CD8-positive, alpha-beta memory T cell (primary cell): ENCODE results near the gene CAPN11. TPM values are rescaled to one million over a fixed set of nuclear protein-coding genes. Genes with fewer than 3 reads are reported as not detected.

Experiments
- CTCF ChIA-PET: fragments of 350-600 bp; sonication (Branson Sonifier 250); formaldehyde crosslinking; loops from one replicate; lab custom pipeline; 2021; ENCODE audit warnings: antibody characterized with exemption; lab: Charles Lee
- POLR2A ChIA-PET: fragments of 350-600 bp; sonication (Branson Sonifier 250); formaldehyde crosslinking; loops from one replicate; lab custom pipeline; 2021; ENCODE audit warnings: antibody characterized with exemption; lab: Charles Lee
- DNase-seq, 5 donors: peaks; one replicate each; pipeline versions ENCODE4 v3.0.0 to v3.0.0-alpha.2; 2020 to 2022; ENCODE audit warnings: mixed read lengths in 1 of 5
- H3K27ac ChIP-seq: one replicate; pipeline ENCODE4 v1.7.0; 2013; ENCODE audit warnings: low read depth, mild to moderate bottlenecking, low read length, moderate library complexity
- H3K27me3 ChIP-seq: 2 replicates; pipeline ENCODE4 v1.7.0; 2013; ENCODE audit warnings: low read length, mild to moderate bottlenecking; ENCODE audit not compliant: insufficient read depth, poor library complexity, severe bottlenecking
- H3K36me3 ChIP-seq: 2 replicates; pipeline ENCODE4 v1.7.0; 2013; ENCODE audit warnings: mild to moderate bottlenecking, low read length, moderate library complexity; ENCODE audit not compliant: insufficient read depth
- H3K4me1 ChIP-seq: 2 replicates; pipeline ENCODE4 v1.7.0; 2013; ENCODE audit warnings: mild to moderate bottlenecking, low read length, moderate library complexity; ENCODE audit not compliant: insufficient read depth
- H3K4me3 ChIP-seq: 2 replicates; pipeline ENCODE4 v1.7.0; 2013; ENCODE audit warnings: mild to moderate bottlenecking, low read length
- H3K9me3 ChIP-seq: 2 replicates; pipeline ENCODE4 v1.7.0; 2013; ENCODE audit warnings: mild to moderate bottlenecking, low read length
- H3K27ac Mint-ChIP-seq, 8 donors: one replicate each; pipeline ENCODE4 v1.8.0; 2020 to 2021; ENCODE audit warnings: mixed read lengths in 8 of 8, mild to moderate bottlenecking in 6 of 8, inconsistent platforms in 3 of 8, moderate library complexity in 3 of 8
- H3K27me3 Mint-ChIP-seq, 2 donors: one replicate each; pipeline ENCODE4 v1.8.0; 2020 to 2021; ENCODE audit warnings: mixed read lengths in 2 of 2, mild to moderate bottlenecking in 1 of 2, moderate library complexity in 1 of 2
- H3K36me3 Mint-ChIP-seq, 3 donors: one replicate each; pipeline ENCODE4 v1.8.0; 2020 to 2021; ENCODE audit warnings: mixed read lengths in 3 of 3, inconsistent platforms in 1 of 3, mild to moderate bottlenecking in 1 of 3
- H3K4me1 Mint-ChIP-seq, 3 donors: one replicate each; pipeline ENCODE4 v1.8.0; 2020 to 2021; ENCODE audit warnings: mixed read lengths in 3 of 3, inconsistent platforms in 1 of 3, mild to moderate bottlenecking in 1 of 3
- H3K4me3 Mint-ChIP-seq, 7 donors: one replicate each; pipeline ENCODE4 v1.8.0; 2020 to 2021; ENCODE audit warnings: mixed read lengths in 7 of 7, mild to moderate bottlenecking in 6 of 7, moderate library complexity in 4 of 7, inconsistent platforms in 2 of 7
- H3K9me3 Mint-ChIP-seq, 5 donors: one replicate each; pipeline ENCODE4 v1.8.0; 2020 to 2022; ENCODE audit warnings: mixed read lengths in 5 of 5, mild to moderate bottlenecking in 3 of 5, moderate library complexity in 2 of 5, inconsistent platforms in 1 of 5
- polyA plus RNA-seq: library from polyadenylated mRNA; unstranded; fragments of 300-500 nt; fragmentation: Illumina TruSeq; gene quantifications from one replicate; pipeline ENCODE4 v1.2.3, GENCODE V29; 2021
- total RNA-seq, 2 experiments: library from RNA; stranded (reverse); gene quantifications; one replicate each; pipeline ENCODE4 v1.2.3, GENCODE V29; 2021

The CAPN11 gene
- total and polyA plus RNA-seq, 3 experiments from 2014 or later, result not detected

DNA sequence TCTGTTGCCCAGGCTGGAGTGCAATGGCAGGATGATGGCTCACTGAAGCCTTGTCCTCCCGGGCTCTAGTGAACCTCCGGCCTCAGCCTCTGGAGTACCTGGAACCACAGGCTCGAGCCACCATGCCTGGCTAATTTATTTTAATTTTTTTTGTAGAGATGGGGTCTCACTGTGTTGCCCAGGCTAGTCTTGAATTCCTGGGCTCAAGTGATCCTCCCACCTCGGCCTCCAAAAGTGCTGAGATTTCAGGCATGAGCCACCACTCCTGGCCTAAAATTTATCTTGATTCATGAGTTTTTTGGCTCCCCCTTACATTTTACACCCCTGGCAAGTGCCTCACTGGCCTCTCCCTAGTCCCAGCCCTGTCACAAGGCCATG is 62.3 kb downstream of the CAPN11 start:
- no peaks in the 10 kb centered on the region for H3K36me3 Mint-ChIP-seq
- Histone ChIP-seq H3K27me3 (peaks cover 5% of the 10 kb centered on the region), H3K4me3 (no peak overlapping the region), H3K36me3 (no peaks in the 10 kb centered on the region), H3K9me3 (no peaks in the 10 kb centered on the region), H3K4me1 (peaks cover 10% of the 10 kb centered on the region), H3K27ac (peak overlapping the region; percentile 20)
- no peaks in the 10 kb centered on the region for H3K9me3 Mint-ChIP-seq
- H3K4me1 Mint-ChIP-seq, result peaks cover 16 to 27% (median 17%) of the 10 kb centered on the region in 3 donors
- no peak overlapping the region for H3K4me3 Mint-ChIP-seq
- H3K27me3 Mint-ChIP-seq, result peaks cover 12 to 15% of the 10 kb centered on the region in 2 donors
- ChIA-PET POLR2A (interaction anchor here (0.7 to 4.5 kb wide), 2 partner anchors 27 to 131 kb away, joined by 3 to 24 read pairs; partner anchors contain the start of gene HSP90AB1), CTCF (interaction anchor here (0.8 to 8.0 kb wide), 6 partner anchors 15 to 124 kb away, joined by 3 to 69 read pairs (median 3); partner anchors contain the start of gene SLC35B2)
- H3K27ac Mint-ChIP-seq, result peak overlapping the region in 3 of 8 donors; percentile 58 to 79 (median 71)
- DNase-seq, result no peak

- H3K4me1 ChIP-seq, result peaks cover 10% of the 10 kb centered on the region
- CTCF ChIA-PET, result interaction anchor here (0.8 to 8.0 kb wide), 9 partner anchors 14 to 125 kb away, joined by 3 to 69 read pairs (median 3); partner anchors contain the start of genes AARS2 and SLC35B2
- POLR2A ChIA-PET, result interaction anchor here (4.5 kb wide), 1 partner anchor 26 kb away, joined by 24 read pairs; the partner anchor contains the start of gene HSP90AB1
- no peak overlapping the region for H3K4me3 ChIP-seq
- no peaks in the 10 kb centered on the region for H3K9me3 ChIP-seq
- peaks cover 5% of the 10 kb centered on the region for H3K27me3 ChIP-seq
- H3K4me1 Mint-ChIP-seq, result peaks cover 16 to 27% (median 17%) of the 10 kb centered on the region in 3 donors
- H3K36me3 Mint-ChIP-seq, result no peaks in the 10 kb centered on the region
- peak; percentile 62 to 84 (median 66) for DNase-seq
- H3K36me3 ChIP-seq, result no peaks in the 10 kb centered on the region
- H3K27ac ChIP-seq, result peak overlapping the region; percentile 20
- H3K27me3 Mint-ChIP-seq, result peaks cover 10 to 11% of the 10 kb centered on the region in 2 donors
- H3K9me3 Mint-ChIP-seq, result no peaks in the 10 kb centered on the region
- H3K4me3 Mint-ChIP-seq, result peak overlapping the region in 4 of 7 donors; percentile 20 to 62 (median 38)
- H3K27ac Mint-ChIP-seq, result peak overlapping the region in 5 of 8 donors; percentile 45 to 82 (median 71)
Observed at GRCh38 chr6:44221291-44221960, 62.8 kb downstream of the CAPN11 start.

DNA sequence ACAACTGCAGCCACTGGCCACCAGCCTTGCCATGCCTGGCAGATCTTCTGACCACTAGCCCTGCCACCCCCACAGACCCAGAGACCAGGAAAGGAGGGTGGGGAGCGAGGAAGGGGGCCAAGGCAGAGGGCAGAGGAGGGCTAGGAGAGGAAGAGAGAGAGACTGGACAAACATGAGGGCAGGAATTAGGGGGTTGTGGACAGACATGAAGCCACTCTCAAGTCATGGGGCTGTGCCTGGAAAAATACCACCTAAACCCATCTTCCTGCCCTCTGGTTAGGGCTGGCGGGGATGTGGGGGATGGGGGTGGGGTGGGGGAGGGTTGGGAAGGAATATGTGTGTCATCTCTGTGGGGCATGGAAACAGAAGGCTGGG is 63.3 kb downstream of the CAPN11 start:
- H3K27ac Mint-ChIP-seq, result peak overlapping the region in 3 of 8 donors; percentile 45 to 82 (median 79)
- H3K4me3 ChIP-seq, result no peak overlapping the region
- no peak for DNase-seq
- H3K27me3 ChIP-seq, result peaks cover 5% of the 10 kb centered on the region
- peaks cover 10% of the 10 kb centered on the region for H3K4me1 ChIP-seq
- no peaks in the 10 kb centered on the region for H3K9me3 Mint-ChIP-seq
- ChIA-PET CTCF (interaction anchor here (1.1 to 8.0 kb wide), 6 partner anchors 14 to 91 kb away, joined by 3 to 69 read pairs (median 7); partner anchors contain the start of genes AARS2 and SLC35B2), POLR2A (interaction anchor here (4.5 kb wide), 1 partner anchor 26 kb away, joined by 24 read pairs; the partner anchor contains the start of gene HSP90AB1)
- no peak overlapping the region for H3K27ac ChIP-seq
- peaks cover 7 to 10% of the 10 kb centered on the region in 2 donors for H3K27me3 Mint-ChIP-seq
- H3K36me3 Mint-ChIP-seq, result no peaks in the 10 kb centered on the region
- peaks cover 16 to 27% (median 17%) of the 10 kb centered on the region in 3 donors for H3K4me1 Mint-ChIP-seq
- no peaks in the 10 kb centered on the region for H3K9me3 ChIP-seq
- no peaks in the 10 kb centered on the region for H3K36me3 ChIP-seq
- peak overlapping the region in 3 of 7 donors; percentile 26 to 62 (median 51) for H3K4me3 Mint-ChIP-seq

DNA sequence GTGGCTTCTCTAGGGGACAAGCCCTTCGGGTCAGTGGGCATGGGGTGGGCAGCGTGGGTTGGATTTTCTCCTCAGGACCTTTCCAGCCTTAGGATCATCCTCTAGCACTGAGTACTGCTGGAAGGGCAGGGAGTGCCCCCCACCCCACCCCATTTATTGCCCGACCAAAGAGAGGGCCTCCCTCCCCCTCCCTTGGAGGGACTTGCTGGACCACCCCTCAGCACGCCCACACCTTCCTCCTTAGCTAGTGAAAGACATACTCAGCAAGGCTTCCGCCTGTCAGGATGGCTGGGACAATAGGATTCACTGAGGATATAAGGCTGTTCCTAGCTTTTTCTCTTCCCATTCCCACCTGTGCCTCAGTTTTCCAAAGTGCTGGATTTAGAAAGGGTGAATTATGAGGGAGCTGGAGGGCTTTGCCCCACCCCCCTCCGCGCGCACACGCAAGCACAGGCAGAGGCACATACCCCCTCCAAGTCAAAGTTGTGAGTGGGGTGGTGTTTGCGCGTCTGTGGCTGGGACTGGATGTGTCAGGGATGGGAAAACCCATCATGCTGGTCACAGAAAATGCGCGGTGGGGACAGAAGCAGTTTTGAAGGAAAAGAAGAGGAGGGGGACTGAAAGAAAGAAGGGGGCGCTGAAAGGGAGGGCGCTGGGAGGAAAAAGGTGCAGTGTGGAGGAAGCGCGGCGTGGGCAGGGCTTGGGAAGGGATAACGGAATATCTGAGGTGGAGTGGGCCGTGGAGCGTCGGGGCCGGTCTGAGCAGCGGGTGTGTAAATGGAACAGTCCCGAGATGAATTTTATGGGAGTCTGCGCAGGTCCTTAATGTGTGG is 64.1 kb downstream of the CAPN11 start:
- DNase-seq, result no peak
- Histone ChIP-seq H3K27ac (no peak overlapping the region), H3K4me3 (peak overlapping the region; percentile 62), H3K36me3 (no peaks in the 10 kb centered on the region), H3K4me1 (peaks cover 10% of the 10 kb centered on the region), H3K27me3 (peaks cover 5% of the 10 kb centered on the region), H3K9me3 (no peaks in the 10 kb centered on the region)
- peak overlapping the region; percentile 79 to 90 (median 82) for H3K4me3 Mint-ChIP-seq
- POLR2A ChIA-PET, result interaction anchor here (1.2 to 4.5 kb wide), 3 partner anchors 25 to 42 kb away, joined by 3 to 24 read pairs (median 4); partner anchors contain the start of gene HSP90AB1
- peaks cover 16 to 27% (median 17%) of the 10 kb centered on the region in 3 donors for H3K4me1 Mint-ChIP-seq
- H3K36me3 Mint-ChIP-seq, result no peaks in the 10 kb centered on the region
- peak overlapping the region in 7 of 8 donors; percentile 32 to 76 (median 50) for H3K27ac Mint-ChIP-seq
- no peaks in the 10 kb centered on the region for H3K9me3 Mint-ChIP-seq
- H3K27me3 Mint-ChIP-seq, result peaks cover 6 to 9% of the 10 kb centered on the region in 2 donors
- CTCF ChIA-PET, result interaction anchor here (1.0 to 8.0 kb wide), 6 partner anchors 13 to 90 kb away, joined by 3 to 69 read pairs (median 7); partner anchors contain the start of genes AARS2 and SLC35B2

DNA sequence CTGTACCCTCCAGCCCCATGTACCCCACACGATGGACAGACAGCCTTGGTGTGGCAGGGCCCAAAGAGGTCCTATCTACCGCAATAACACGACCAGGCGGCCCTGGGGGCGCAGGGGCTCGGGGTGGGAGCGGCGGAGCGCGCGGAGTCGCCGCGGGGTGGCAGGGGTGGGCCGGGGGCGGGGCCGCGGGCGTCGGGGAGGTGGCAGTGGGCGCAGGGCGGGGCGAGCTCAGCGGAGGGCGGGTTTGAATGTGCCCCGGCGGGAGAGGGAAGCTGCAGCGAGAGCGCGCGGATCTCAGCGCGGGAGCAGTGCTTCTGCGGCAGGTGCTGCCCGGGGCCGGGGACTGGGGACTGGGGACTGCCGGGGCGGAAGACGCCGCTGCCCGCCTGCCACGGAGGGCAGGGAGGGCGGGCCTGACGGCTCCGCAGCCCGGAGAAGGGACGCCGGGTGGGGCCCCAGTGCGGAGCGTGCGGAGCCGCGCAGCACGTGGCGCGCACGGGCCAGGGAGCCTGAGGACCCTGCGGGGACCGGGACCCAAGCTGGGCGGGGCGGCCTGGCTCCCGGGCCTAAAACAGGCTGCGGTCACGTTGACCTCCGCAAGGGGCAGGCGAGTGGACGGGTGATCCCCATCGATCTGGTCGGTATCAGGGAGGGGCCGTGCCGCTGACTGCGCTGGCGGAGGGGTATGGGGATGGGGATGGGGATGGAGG is 64.9 kb downstream of the CAPN11 start, which contains the start of gene SLC29A1:
SLC29A1 (plus strand) TSS at position 277 of the 710 bp plus-strand sequence. CDS start 3,719 bp downstream, outside the sequence.
- no peaks in the 10 kb centered on the region for H3K36me3 Mint-ChIP-seq
- peak within 1 kb of the TSS in 7 of 8 donors; percentile 36 to 76 (median 62) for H3K27ac Mint-ChIP-seq
- peaks cover 1 to 6% of the 10 kb centered on the region in 2 donors for H3K27me3 Mint-ChIP-seq
- peak; percentile 74 to 88 (median 76) for DNase-seq
- H3K4me3 Mint-ChIP-seq, result peak within 1 kb of the TSS; percentile 81 to 90 (median 84)
- Histone ChIP-seq H3K27ac (peak within 1 kb of the TSS; percentile 45), H3K4me3 (peak within 1 kb of the TSS; percentile 62), H3K9me3 (no peaks in the 10 kb centered on the region), H3K27me3 (peaks cover 5% of the 10 kb centered on the region), H3K4me1 (peaks cover 10% of the 10 kb centered on the region), H3K36me3 (no peaks in the 10 kb centered on the region)
- ChIA-PET CTCF (interaction anchor here (0.9 to 8.0 kb wide), 6 partner anchors 12 to 92 kb away, joined by 3 to 69 read pairs (median 4); partner anchors contain the start of gene SLC35B2), POLR2A (interaction anchor here (0.8 to 4.5 kb wide), 4 partner anchors 14 to 41 kb away, joined by 3 to 24 read pairs (median 4); partner anchors contain the start of gene HSP90AB1)
- H3K4me1 Mint-ChIP-seq, result peaks cover 16 to 25% (median 16%) of the 10 kb centered on the region in 3 donors
- no peaks in the 10 kb centered on the region for H3K9me3 Mint-ChIP-seq

GRCh38 chr6:44224029-44224964 is 65.7 kb downstream of the CAPN11 start:
- H3K4me3 Mint-ChIP-seq, result peak overlapping the region; percentile 81 to 90 (median 84)
- ChIA-PET CTCF (interaction anchor here (0.8 to 8.0 kb wide), 8 partner anchors 11 to 93 kb away, joined by 3 to 69 read pairs (median 4); partner anchors contain the start of genes AARS2 and SLC35B2), POLR2A (interaction anchor here (0.8 to 4.5 kb wide), 5 partner anchors 10 to 40 kb away, joined by 3 to 24 read pairs (median 3); partner anchors contain the start of gene HSP90AB1)
- H3K27ac Mint-ChIP-seq, result peak overlapping the region in 5 of 8 donors; percentile 1 to 73 (median 63)
- no peaks in the 10 kb centered on the region for H3K36me3 Mint-ChIP-seq
- H3K36me3 ChIP-seq, result no peaks in the 10 kb centered on the region
- H3K27ac ChIP-seq, result peak overlapping the region; percentile 45
- H3K9me3 ChIP-seq, result no peaks in the 10 kb centered on the region
- H3K27me3 Mint-ChIP-seq, result peaks cover 0 to 3% of the 10 kb centered on the region in 2 donors
- no peaks in the 10 kb centered on the region for H3K9me3 Mint-ChIP-seq
- peaks cover 10% of the 10 kb centered on the region for H3K4me1 ChIP-seq
- DNase-seq, result no peak
- peak overlapping the region; percentile 52 for H3K4me3 ChIP-seq
- peaks cover 15 to 21% (median 16%) of the 10 kb centered on the region in 3 donors for H3K4me1 Mint-ChIP-seq
- peaks cover under 1% of the 10 kb centered on the region for H3K27me3 ChIP-seq
